GM18511 (cell line): ENCODE measurements around the gene CERKL.

ENCODE experiments used
- ATAC-seq: cut with Tn5 transposase; IDR thresholded peaks from one replicate; pipeline ENCODE4 v1.9.1; 2021; ENCODE audit warnings: mild to moderate bottlenecking, moderate library complexity; ENCODE audit not compliant: unreplicated experiment

Gene CERKL

DNA sequence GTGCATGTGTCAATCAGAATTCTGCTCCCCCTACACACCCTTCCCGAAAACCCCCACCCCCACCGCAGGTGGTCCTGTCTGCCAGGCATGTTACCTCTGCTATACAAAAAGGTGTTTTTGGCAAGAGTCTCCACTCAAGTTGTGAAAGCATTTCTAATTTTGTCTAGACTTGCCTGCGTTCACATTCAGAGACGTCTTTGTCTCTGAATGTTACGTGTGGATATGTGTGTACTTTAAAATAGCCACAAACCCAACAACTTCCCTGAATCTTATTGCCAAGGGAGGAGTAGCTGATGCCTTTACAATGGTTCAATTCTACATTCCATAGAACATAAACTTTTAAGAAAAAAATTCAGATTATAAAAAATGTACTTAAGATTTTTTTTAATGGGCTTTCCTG lies 133.1 kb downstream of the CERKL start:
- ATAC-seq, result no peak

DNA sequence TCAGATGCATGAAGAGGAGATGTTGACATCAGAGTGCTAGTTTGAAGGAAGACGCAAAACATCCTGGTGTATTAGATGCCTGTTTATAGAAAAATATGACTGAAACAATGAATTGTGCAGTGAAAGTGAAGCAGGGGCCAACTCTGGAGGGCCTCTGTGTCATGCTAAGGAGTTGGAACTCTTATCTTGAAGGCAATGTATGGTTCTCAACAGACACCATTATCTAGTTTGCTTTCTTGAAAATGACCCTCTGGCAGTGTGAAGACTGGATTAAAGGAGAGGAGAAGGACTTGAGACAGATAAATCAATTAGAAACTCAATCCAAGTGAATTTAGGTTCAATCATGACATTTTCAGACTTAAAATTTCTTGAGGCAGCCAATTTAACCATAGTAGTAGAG lies 136.7 kb downstream of the CERKL start:
- no peak for ATAC-seq

DNA sequence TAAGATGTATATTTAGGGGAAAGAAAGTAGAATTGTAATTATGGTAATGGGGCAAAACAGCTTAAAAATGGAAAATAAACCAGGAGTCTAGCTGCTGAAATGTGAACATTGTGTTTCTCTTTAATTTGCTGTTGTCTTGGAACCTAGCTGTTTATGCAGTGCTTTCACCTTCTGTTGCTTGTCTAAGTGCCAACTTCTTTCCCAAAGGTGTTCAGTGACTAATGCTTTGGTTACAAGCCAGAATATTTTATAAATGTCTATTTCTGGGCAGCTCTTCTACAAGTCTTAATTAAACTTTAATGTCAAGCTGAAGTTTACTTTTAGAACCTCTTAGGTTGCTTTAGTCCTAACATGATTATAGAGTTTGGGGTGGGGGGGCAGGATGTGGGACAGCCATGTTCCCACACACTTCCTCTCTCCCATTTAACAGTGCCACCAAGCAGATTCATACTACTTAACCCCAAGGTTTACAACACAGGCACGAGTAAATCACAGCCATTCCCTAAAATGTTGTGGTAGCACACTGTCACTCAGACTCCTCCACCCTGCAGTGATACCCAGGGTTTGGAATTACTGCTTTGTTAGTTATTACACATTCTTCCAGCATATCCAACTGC lies 139.1 kb downstream of the CERKL start:
- no peak for ATAC-seq

DNA sequence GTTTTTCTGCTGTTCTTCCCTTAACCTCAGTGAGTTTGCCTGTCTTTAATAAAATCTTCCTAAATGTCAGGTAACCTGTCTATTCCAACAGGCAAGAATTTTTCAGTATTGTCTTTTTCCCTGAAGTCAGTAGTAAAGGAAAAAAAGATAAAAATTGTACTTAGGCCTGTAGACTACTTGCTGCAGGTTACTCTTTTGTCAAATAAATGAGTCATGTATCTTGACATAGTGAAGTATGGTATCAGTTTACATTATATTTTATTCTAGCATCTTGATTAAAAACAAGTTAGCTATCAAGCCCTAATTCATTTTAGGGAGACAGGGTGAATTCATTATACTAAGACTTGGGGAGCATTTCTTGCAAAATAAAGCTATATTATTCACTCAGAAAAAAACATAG lies 139.9 kb downstream of the CERKL start:
- ATAC-seq, result no peak

DNA sequence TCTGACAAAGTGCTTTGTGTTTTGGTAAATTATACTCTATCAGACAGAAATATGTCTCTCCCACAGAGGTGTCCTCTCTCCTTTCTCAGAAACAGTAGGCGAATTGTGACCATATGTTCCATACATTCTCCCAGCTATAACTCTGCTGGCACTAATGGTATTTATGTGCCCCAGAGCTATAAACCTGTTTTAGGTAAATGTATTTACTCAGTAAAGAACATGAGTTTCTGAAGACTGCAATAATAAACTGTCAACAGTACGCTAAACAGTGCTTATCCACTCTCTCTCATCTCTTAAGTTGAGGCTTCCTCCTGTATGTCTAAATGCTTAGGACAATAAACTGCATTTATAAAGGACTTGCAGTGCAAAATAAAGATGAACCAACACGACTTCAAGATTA lies 141.2 kb downstream of the CERKL start:
- ATAC-seq, result no peak

DNA sequence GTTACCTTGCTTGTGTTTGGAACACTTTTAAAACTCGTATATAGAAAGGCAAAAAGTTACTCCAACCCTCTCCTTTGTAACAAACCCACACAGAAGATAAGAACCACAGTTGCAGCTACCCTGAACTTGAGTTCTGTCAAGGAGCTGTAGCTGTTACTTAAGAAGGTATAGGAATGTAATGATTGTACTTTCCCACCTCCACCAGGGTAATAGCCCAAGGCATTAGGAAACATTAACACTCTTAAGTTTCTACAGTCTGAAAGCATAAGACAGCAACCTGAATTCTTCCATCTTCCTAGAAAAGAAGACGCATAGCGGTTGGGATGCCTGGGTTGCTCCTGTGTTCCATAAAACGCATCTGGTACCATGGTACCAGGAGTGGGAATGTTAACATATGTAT lies 156.7 kb downstream of the CERKL start:
- no peak for ATAC-seq

DNA sequence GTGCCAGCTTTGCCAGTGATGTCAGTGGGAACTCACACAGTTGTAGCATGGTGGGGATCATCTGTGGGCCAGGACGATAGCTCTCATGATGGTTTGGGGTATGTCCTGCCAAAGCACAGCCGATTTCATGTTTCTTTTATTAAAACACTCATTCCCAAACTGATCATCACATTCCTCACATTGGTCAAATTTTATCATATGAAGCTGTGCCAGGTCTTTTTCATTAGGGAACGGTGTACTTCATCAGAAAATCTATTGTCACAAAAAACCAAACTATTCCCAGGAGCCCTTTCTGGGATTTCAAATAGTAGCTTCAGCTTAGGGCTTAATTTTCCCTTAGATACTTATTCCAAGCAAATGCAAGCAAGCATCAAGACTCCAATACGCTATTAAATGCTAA lies 157.7 kb downstream of the CERKL start:
- ATAC-seq, result no peak
